K562 (cell line): ENCODE measurements around the gene PPARGC1A.

ENCODE experiments used
- BHLHE40 ChIP-seq: IDR thresholded peaks from 2 replicates; pipeline ENCODE4 v1.6.1; 2011; ENCODE audit warnings: low read length, improper control_type of control experiment
- CAMTA2 ChIP-seq: fragments of 250-450 bp; sonication (Bioruptor Pico); conservative IDR thresholded peaks from 2 replicates; pipeline ENCODE4 v1.5.1; 2022
- CREB1 ChIP-seq, 2 experiments: sonication (generic) in 1 of 2; formaldehyde crosslinking in 1 of 2; IDR thresholded peaks; 2 replicates each; pipeline versions ENCODE4 v1.6.1 to v1.8.0; 2012 to 2022; ENCODE audit warnings: inconsistent platforms in 1 of 2, mild to moderate bottlenecking in 1 of 2, missing genetic modification reagents in 1 of 2, moderate library complexity in 1 of 2
- MYBL2 ChIP-seq, 2 experiments: fragments of 450-650 bp in 1 of 2; sonication (generic) in 1 of 2; formaldehyde crosslinking in 1 of 2; IDR thresholded peaks; 2 replicates each; pipeline versions ENCODE4 v1.6.1 to v1.8.1; 2017 to 2022; ENCODE audit warnings: borderline replicate concordance in 1 of 2, inconsistent platforms in 1 of 2, low read depth in 1 of 2, mild to moderate bottlenecking in 1 of 2, missing genetic modification reagents in 1 of 2, moderate library complexity in 1 of 2
- NRF1 ChIP-seq, 2 experiments: fragments of 450-650 bp; IDR thresholded peaks in 1 of 2; conservative IDR thresholded peaks in 1 of 2; 2 replicates each; pipeline ENCODE4 v1.6.1; 2014; ENCODE audit warnings: mild to moderate bottlenecking in 2 of 2
- SMAD1 ChIP-seq: fragments of 150-350 bp; IDR thresholded peaks from 2 replicates; pipeline ENCODE4 v1.6.1; 2014; ENCODE audit warnings: low read length, low read depth; ENCODE audit not compliant: partially characterized antibody
- SP1 ChIP-seq: sonication (generic); formaldehyde crosslinking; IDR thresholded peaks from 2 replicates; pipeline ENCODE4 v1.8.1; 2022; ENCODE audit warnings: mild to moderate bottlenecking, missing genetic modification reagents
- TEAD1 ChIP-seq, 2 experiments: fragments of 450-650 bp in 1 of 2; sonication (generic) in 1 of 2; formaldehyde crosslinking; IDR thresholded peaks; 2 replicates each; pipeline versions ENCODE4 v1.4.0 to v1.8.0; 2020 to 2022; ENCODE audit warnings: mild to moderate bottlenecking in 2 of 2, missing genetic modification reagents in 1 of 2
- TF ChIP-seq, protein P1 (sequence below): fragments of 250-450 bp; sonication (Bioruptor Pico); IDR thresholded peaks from 2 replicates; pipeline ENCODE4 v1.8.0; 2021; ENCODE audit warnings: borderline replicate concordance, mild to moderate bottlenecking, moderate library complexity; ENCODE audit not compliant: poor library complexity, severe bottlenecking
- TF ChIP-seq, protein P2 (sequence below), 3 experiments: IDR thresholded peaks in 2 of 3; conservative IDR thresholded peaks in 1 of 3; 2 replicates each; pipeline ENCODE4 v1.5.1; 2011 to 2012; ENCODE audit warnings: low read length in 3 of 3, mild to moderate bottlenecking in 3 of 3, control low read depth in 2 of 3, improper control_type of control experiment in 1 of 3, inconsistent platforms in 1 of 3, low read depth in 1 of 3, mixed read lengths in 1 of 3, moderate library complexity in 1 of 3; ENCODE audit not compliant: insufficient read depth in 2 of 3

DNA sequence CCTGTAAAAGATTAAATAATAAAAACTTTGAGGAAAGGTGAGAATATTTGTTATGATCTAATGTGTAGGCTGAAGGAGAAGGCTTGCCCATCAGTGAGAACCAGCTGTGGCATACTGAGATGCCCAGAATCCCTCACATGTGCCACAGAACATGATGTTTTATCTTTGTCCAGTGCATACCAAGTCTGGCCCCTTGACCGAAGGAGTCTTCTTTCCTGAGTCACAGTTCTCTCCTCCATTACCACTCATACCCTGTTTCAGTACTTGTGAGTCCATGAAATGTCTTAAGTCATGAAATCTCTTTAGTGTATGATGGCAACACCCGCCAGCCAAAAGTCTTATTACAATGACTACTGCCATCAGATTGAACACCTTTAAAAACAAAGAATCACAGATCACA, 42.7 kb downstream of the PPARGC1A start:
- TF ChIP-seq, protein P1, sequence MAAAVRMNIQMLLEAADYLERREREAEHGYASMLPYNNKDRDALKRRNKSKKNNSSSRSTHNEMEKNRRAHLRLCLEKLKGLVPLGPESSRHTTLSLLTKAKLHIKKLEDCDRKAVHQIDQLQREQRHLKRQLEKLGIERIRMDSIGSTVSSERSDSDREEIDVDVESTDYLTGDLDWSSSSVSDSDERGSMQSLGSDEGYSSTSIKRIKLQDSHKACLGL (CRISPR knock-in tag) = no peak
- TF ChIP-seq TEAD1 (CRISPR knock-in tag; IDR thresholded peaks at IDR 0.05) (no peak), BHLHE40 (no peak), CAMTA2 (CRISPR knock-in tag) (no peak), SMAD1 (no peak), SP1 (no peak), MYBL2 (IDR thresholded peaks at IDR 0.05; ENCODE audit: low read depth) (no peak), MYBL2 (CRISPR knock-in tag; IDR thresholded peaks at IDR 0.05; ENCODE audit: borderline replicate concordance) (no peak), CREB1 (IDR thresholded peaks at IDR 0.05) (no peak), CREB1 (CRISPR knock-in tag; IDR thresholded peaks at IDR 0.05) (no peak), NRF1 (conservative IDR thresholded peaks at IDR 0.05 in 1 of 2, IDR thresholded peaks at IDR 0.05 in 1 of 2) (no peak)
- TF ChIP-seq, protein P2, sequence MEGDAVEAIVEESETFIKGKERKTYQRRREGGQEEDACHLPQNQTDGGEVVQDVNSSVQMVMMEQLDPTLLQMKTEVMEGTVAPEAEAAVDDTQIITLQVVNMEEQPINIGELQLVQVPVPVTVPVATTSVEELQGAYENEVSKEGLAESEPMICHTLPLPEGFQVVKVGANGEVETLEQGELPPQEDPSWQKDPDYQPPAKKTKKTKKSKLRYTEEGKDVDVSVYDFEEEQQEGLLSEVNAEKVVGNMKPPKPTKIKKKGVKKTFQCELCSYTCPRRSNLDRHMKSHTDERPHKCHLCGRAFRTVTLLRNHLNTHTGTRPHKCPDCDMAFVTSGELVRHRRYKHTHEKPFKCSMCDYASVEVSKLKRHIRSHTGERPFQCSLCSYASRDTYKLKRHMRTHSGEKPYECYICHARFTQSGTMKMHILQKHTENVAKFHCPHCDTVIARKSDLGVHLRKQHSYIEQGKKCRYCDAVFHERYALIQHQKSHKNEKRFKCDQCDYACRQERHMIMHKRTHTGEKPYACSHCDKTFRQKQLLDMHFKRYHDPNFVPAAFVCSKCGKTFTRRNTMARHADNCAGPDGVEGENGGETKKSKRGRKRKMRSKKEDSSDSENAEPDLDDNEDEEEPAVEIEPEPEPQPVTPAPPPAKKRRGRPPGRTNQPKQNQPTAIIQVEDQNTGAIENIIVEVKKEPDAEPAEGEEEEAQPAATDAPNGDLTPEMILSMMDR (IDR thresholded peaks at IDR 0.05 in 2 of 3, conservative IDR thresholded peaks at IDR 0.05 in 1 of 3; ENCODE audit: insufficient read depth in 2 of 3, low read depth in 1 of 3, low read length in 3 of 3) = no peak
